T-helper 2 cell (primary cell): ENCODE results near the gene OSBPL5.

Source experiments
- DNase-seq, 5 experiments: peaks; one replicate each; pipeline versions ENCODE4 v3.0.0 to v3.0.0-alpha.2; 2012 to 2022

Gene OSBPL5

GRCh38 chr11:3162410-3163240 lies 2.5 kb downstream of the OSBPL5 start:
- no peak for DNase-seq

- DNase-seq: no peak
Observed at GRCh38 chr11:3161720-3162409, 3.2 kb downstream of the OSBPL5 start.

GRCh38 chr11:3161309-3161708 lies 3.8 kb downstream of the OSBPL5 start:
- no peak for DNase-seq

- peak in 1 of 5 experiments; percentile 8 for DNase-seq
Observed at GRCh38 chr11:3160252-3161031, 4.7 kb downstream of the OSBPL5 start.

GRCh38 chr11:3159296-3160190 lies 5.6 kb downstream of the OSBPL5 start:
- DNase-seq: peak in 1 of 5 experiments; percentile 4

GRCh38 chr11:3158821-3159220 lies 6.3 kb downstream of the OSBPL5 start:
- DNase-seq: no peak

- DNase-seq: no peak
Observed at GRCh38 chr11:3158131-3158591, 6.9 kb downstream of the OSBPL5 start.

GRCh38 chr11:3157381-3158130 lies 7.6 kb downstream of the OSBPL5 start:
- DNase-seq: peak in 1 of 5 experiments; percentile 1

GRCh38 chr11:3156661-3157311 lies 8.3 kb downstream of the OSBPL5 start:
- DNase-seq: peak in 1 of 5 experiments; percentile 3

GRCh38 chr11:3156282-3156660 lies 8.8 kb downstream of the OSBPL5 start:
- no peak for DNase-seq

- peak in 1 of 5 experiments; percentile 5 for DNase-seq
Observed at GRCh38 chr11:3155691-3156258, 9.3 kb downstream of the OSBPL5 start.

GRCh38 chr11:3155216-3155615 lies 9.9 kb downstream of the OSBPL5 start:
- DNase-seq: no peak

- no peak for DNase-seq
Observed at GRCh38 chr11:3154001-3154599, 11.0 kb downstream of the OSBPL5 start.

GRCh38 chr11:3153291-3153861 lies 11.7 kb downstream of the OSBPL5 start:
- no peak for DNase-seq

- DNase-seq: no peak
Observed at GRCh38 chr11:3152471-3153110, 12.5 kb downstream of the OSBPL5 start.

- no peak for DNase-seq
Observed at GRCh38 chr11:3150726-3151125, 14.4 kb downstream of the OSBPL5 start.

GRCh38 chr11:3149852-3150188 lies 15.3 kb downstream of the OSBPL5 start:
- no peak for DNase-seq

GRCh38 chr11:3148990-3149851 lies 15.9 kb downstream of the OSBPL5 start:
- DNase-seq: no peak
